Panc1 (cell line): ENCODE measurements around the gene TEN1. TPM values are rescaled to one million over a fixed set of nuclear protein-coding genes. Genes with fewer than 3 reads are reported as not detected.

ENCODE experiments used
- ATAC-seq: fragments of 200-7000 bp; cut with Tn5 transposase; 2 replicates; pipeline ENCODE4 v1.9.1; 2020; ENCODE audit warnings: mild to moderate bottlenecking, moderate library complexity
- BruUV-seq: library from RNA; stranded (reverse); fragments of 400-500 nt; replicated peaks from 2 replicates; lab custom pipeline; 2021; lab: Mats Ljungman, UMichigan
- CTCF ChIA-PET: fragments of 300-600 bp; sonication (Branson Sonifier 250); formaldehyde crosslinking; loops from one replicate; lab custom pipeline; 2022; ENCODE audit warnings: antibody characterized with exemption; lab: Charles Lee
- POLR2A ChIA-PET: fragments of 300-600 bp; sonication (Branson Sonifier 250); formaldehyde crosslinking; loops from one replicate; lab custom pipeline; 2022; ENCODE audit warnings: antibody characterized with exemption; lab: Charles Lee
- DNase-seq: peaks from one replicate; pipeline ENCODE4 v3.0.0-alpha.2; 2010; ENCODE audit warnings: low read depth, low spot score
- H3K27ac ChIP-seq: 2 replicates; pipeline ENCODE4 v1.5.1; 2011; ENCODE audit warnings: mild to moderate bottlenecking, low read length, inconsistent platforms
- H3K27me3 ChIP-seq: fragments of 200-500 bp; sonication (Bioruptor generic); 2 replicates; pipeline ENCODE4 v1.6.0; 2014; ENCODE audit warnings: low read length, inconsistent platforms; ENCODE audit not compliant: control insufficient read depth, insufficient read depth
- H3K36me3 ChIP-seq: fragments of 200-500 bp; sonication (Bioruptor generic); 2 replicates; pipeline ENCODE4 v1.5.1; 2014; ENCODE audit warnings: inconsistent platforms, mild to moderate bottlenecking, low read length, moderate library complexity; ENCODE audit not compliant: control insufficient read depth, insufficient read depth
- H3K4me1 ChIP-seq: 2 replicates; pipeline ENCODE4 v1.5.1; 2011; ENCODE audit warnings: inconsistent platforms, mild to moderate bottlenecking, low read length, moderate library complexity; ENCODE audit not compliant: control insufficient read depth, insufficient read depth
- H3K4me3 ChIP-seq, 2 experiments: 2 replicates each; pipeline ENCODE4 v1.5.1; 2011 to 2012; ENCODE audit warnings: low read depth in 2 of 2, low read length in 2 of 2, mild to moderate bottlenecking in 2 of 2, inconsistent platforms in 1 of 2, moderate library complexity in 1 of 2
- H3K9me3 ChIP-seq: fragments of 200-500 bp; sonication (Bioruptor generic); 2 replicates; pipeline ENCODE4 v1.5.1; 2014; ENCODE audit warnings: low read depth, mild to moderate bottlenecking, inconsistent platforms, low read length, moderate library complexity; ENCODE audit not compliant: control insufficient read depth, insufficient read depth
- POLR2AphosphoS5 ChIP-seq: IDR thresholded peaks from 2 replicates; pipeline ENCODE4 v1.6.1; 2012; ENCODE audit warnings: mild to moderate bottlenecking, low read depth, low read length, moderate library complexity
- SIN3A ChIP-seq: IDR thresholded peaks from 2 replicates; pipeline ENCODE4 v1.6.1; 2012; ENCODE audit warnings: low read depth, mild to moderate bottlenecking, low read length, moderate library complexity, borderline replicate concordance; ENCODE audit not compliant: insufficient read depth
- TCF7L2 ChIP-seq: IDR thresholded peaks from 2 replicates; pipeline ENCODE4 v1.6.1; 2011; ENCODE audit warnings: mild to moderate bottlenecking, low read depth, low read length, inconsistent platforms
- in situ Hi-C: cut with HindIII; loops from 2 replicates; pipeline ENCODE4 v1.10.0; 2016; ENCODE audit warnings: low sequenced_read_pairs, low pct_unique_long_range_greater_than_20kb
- intact Hi-C: fragments of 100-400 bp; cut with micrococcal nuclease; formaldehyde crosslinking; loops from one replicate; pipeline ENCODE4 v1.10.0; 2022; ENCODE audit not compliant: unreplicated experiment
- total RNA-seq: library from RNA; stranded (reverse); gene quantifications from one replicate; pipeline ENCODE4 v1.2.1, GENCODE V29; 2021; ENCODE audit not compliant: unreplicated experiment
- TF ChIP-seq, protein P1 (sequence below): fragments of 450-650 bp; IDR thresholded peaks from 2 replicates; pipeline ENCODE4 v1.5.1; 2017; ENCODE audit warnings: mild to moderate bottlenecking
- TF ChIP-seq, protein P2 (sequence below), 2 experiments: IDR thresholded peaks; 2 replicates each; pipeline ENCODE4 v1.6.1; 2011 to 2012; ENCODE audit warnings: low read depth in 2 of 2, control low read depth in 1 of 2, low read length in 1 of 2, mild to moderate bottlenecking in 1 of 2, moderate library complexity in 1 of 2; ENCODE audit not compliant: insufficient read depth in 1 of 2

TEN1 gene
- total RNA-seq, 1 experiment from 2014 or later = 41.3 TPM

DNA sequence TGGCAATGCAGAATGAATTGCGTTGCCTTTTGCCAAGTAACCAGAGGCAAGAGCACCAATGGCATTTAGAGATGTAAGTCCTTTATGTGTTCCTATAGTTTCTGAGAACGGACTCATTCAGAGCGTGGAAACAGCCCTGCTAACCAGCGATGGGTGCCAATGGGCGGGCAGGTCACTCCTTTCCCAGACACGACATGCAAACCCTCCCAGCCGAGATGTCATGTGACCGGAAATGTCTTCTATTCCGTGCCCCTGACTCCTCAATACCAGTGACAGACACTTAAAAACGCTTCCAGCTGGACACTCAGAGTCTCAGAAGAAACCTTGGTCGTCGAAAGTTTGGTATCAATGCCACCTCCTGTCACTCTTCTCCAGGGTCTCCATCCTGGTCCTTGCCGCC lies 41.4 kb upstream of the TEN1 start:
- no peaks in the 10 kb centered on the region for H3K9me3 ChIP-seq
- CTCF ChIA-PET = no interaction called here

DNA sequence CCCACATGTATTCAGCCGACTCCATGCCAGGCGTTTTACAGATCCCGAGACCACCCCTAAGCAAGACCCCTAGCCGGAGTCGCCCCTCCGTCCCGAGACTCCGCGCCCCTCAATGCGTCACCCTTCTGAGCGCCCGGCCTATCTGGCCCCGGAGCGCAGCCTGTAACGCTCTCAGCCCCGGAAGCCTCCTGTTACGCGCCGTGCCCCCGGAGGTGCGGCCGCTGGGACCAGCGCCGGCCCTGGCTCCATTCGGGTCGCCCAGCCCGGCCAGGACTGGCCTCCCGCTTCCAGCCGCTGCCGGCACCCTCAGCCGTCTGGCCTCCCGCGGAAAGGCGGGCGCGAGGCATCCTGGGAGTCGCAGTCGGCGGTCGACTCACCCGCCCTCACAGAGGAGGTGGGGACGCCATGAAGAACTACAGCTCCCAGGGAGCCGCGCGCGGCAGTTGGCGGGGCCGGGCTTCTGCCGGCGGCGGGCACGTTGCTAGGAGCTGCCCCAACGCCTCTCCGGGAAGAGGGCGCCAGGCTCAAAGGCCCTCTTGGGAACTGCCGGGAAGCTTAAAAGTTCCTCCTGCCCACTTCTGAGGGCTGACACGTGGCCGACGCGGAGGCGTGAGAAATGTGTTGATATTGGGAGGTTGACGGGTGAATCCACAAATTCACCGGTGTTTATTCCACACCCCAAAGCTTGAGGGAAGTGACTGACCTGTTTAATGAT lies 38.2 kb upstream of the TEN1 start, which contains the start of gene FBF1:
Gene FBF1, minus strand, starts transcription at position 316 of the 715 bp plus-strand sequence. CDS start 2,893 bp downstream, outside the sequence.
- BruUV-seq = no TSS peak
- POLR2A ChIA-PET = interaction anchor here (0.5 to 1.2 kb wide), 3 partner anchors 11 to 169 kb away, joined by 3 to 15 read pairs (median 3); partner anchors contain the start of gene TRIM47
- CTCF ChIA-PET = interaction anchor here (1.0 kb wide), 1 partner anchor 36 kb away, joined by 6 read pairs; the partner anchor contains the start of gene MRPL38
- H3K9me3 ChIP-seq = no peaks in the 10 kb centered on the region
- H3K36me3 ChIP-seq = peaks cover 3% of the 10 kb centered on the region; the same call in 1 of the 2 replicates
- TF ChIP-seq, protein P1, sequence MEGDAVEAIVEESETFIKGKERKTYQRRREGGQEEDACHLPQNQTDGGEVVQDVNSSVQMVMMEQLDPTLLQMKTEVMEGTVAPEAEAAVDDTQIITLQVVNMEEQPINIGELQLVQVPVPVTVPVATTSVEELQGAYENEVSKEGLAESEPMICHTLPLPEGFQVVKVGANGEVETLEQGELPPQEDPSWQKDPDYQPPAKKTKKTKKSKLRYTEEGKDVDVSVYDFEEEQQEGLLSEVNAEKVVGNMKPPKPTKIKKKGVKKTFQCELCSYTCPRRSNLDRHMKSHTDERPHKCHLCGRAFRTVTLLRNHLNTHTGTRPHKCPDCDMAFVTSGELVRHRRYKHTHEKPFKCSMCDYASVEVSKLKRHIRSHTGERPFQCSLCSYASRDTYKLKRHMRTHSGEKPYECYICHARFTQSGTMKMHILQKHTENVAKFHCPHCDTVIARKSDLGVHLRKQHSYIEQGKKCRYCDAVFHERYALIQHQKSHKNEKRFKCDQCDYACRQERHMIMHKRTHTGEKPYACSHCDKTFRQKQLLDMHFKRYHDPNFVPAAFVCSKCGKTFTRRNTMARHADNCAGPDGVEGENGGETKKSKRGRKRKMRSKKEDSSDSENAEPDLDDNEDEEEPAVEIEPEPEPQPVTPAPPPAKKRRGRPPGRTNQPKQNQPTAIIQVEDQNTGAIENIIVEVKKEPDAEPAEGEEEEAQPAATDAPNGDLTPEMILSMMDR = no peak
- TF ChIP-seq TCF7L2 (peak; percentile 82), POLR2AphosphoS5 (peak; percentile 98), SIN3A (peak; percentile 98)
- TF ChIP-seq, protein P2, sequence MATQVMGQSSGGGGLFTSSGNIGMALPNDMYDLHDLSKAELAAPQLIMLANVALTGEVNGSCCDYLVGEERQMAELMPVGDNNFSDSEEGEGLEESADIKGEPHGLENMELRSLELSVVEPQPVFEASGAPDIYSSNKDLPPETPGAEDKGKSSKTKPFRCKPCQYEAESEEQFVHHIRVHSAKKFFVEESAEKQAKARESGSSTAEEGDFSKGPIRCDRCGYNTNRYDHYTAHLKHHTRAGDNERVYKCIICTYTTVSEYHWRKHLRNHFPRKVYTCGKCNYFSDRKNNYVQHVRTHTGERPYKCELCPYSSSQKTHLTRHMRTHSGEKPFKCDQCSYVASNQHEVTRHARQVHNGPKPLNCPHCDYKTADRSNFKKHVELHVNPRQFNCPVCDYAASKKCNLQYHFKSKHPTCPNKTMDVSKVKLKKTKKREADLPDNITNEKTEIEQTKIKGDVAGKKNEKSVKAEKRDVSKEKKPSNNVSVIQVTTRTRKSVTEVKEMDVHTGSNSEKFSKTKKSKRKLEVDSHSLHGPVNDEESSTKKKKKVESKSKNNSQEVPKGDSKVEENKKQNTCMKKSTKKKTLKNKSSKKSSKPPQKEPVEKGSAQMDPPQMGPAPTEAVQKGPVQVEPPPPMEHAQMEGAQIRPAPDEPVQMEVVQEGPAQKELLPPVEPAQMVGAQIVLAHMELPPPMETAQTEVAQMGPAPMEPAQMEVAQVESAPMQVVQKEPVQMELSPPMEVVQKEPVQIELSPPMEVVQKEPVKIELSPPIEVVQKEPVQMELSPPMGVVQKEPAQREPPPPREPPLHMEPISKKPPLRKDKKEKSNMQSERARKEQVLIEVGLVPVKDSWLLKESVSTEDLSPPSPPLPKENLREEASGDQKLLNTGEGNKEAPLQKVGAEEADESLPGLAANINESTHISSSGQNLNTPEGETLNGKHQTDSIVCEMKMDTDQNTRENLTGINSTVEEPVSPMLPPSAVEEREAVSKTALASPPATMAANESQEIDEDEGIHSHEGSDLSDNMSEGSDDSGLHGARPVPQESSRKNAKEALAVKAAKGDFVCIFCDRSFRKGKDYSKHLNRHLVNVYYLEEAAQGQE (IDR thresholded peaks at IDR 0.05; ENCODE audit: insufficient read depth in 1 of 2, low read depth in 2 of 2, low read length in 1 of 2) = peak in 1 of 2 experiments; percentile 23; a peak in 1 of 4 replicates
- H3K4me1 ChIP-seq = peaks cover 10% of the 10 kb centered on the region; the same call in 1 of the 2 replicates
- H3K27ac ChIP-seq = peak within 1 kb of the TSS; percentile 89
- H3K27me3 ChIP-seq = no peaks in the 10 kb centered on the region
- intact Hi-C loops = no loop called here
- in situ Hi-C loops = loop anchor here (25.0 kb wide), 1 partner anchor 121 kb away; the partner anchor contains the start of genes GALR2 and SRP68
- DNase-seq (peak; percentile 53), ATAC-seq (peak; percentile 100)
- H3K4me3 ChIP-seq = peak within 1 kb of the TSS; percentile 71 to 77

More for the DNA sequence above, 41.4 kb upstream of the TEN1 start:
- in situ Hi-C loops = loop anchor here (25.0 kb wide), 1 partner anchor 125 kb away; the partner anchor contains the start of genes GALR2 and SRP68
- TF ChIP-seq TCF7L2 = no peak
- TF ChIP-seq POLR2AphosphoS5 = no peak
- TF ChIP-seq SIN3A = no peak
- Histone ChIP-seq H3K36me3 (no peaks in the 10 kb centered on the region), H3K27me3 (no peaks in the 10 kb centered on the region), H3K27ac (no peak overlapping the region), H3K4me3 (no peak overlapping the region), H3K4me1 (peaks cover 10% of the 10 kb centered on the region; the same call in 1 of the 2 replicates)
- POLR2A ChIA-PET = interaction anchor here (0.6 kb wide), 1 partner anchor 331 kb away, joined by 6 read pairs; no protein-coding TSS in a partner anchor
- ATAC-seq (no peak), DNase-seq (no peak)
- BruUV-seq = no TSS peak
- intact Hi-C loops = no loop called here
